Measurements from ENCODE around the gene CSPG4. TPM values are rescaled to one million over a fixed set of nuclear protein-coding genes. Genes with fewer than 3 reads are reported as not detected.

CSPG4 gene
- total and polyA plus RNA-seq, 9 of the 15 experiments (the other 6 are each of a cell fraction or from before 2014, with no cell fraction given), result under 0.01 to 0.07 (median 0.04) TPM; not detected in 5

DNA sequence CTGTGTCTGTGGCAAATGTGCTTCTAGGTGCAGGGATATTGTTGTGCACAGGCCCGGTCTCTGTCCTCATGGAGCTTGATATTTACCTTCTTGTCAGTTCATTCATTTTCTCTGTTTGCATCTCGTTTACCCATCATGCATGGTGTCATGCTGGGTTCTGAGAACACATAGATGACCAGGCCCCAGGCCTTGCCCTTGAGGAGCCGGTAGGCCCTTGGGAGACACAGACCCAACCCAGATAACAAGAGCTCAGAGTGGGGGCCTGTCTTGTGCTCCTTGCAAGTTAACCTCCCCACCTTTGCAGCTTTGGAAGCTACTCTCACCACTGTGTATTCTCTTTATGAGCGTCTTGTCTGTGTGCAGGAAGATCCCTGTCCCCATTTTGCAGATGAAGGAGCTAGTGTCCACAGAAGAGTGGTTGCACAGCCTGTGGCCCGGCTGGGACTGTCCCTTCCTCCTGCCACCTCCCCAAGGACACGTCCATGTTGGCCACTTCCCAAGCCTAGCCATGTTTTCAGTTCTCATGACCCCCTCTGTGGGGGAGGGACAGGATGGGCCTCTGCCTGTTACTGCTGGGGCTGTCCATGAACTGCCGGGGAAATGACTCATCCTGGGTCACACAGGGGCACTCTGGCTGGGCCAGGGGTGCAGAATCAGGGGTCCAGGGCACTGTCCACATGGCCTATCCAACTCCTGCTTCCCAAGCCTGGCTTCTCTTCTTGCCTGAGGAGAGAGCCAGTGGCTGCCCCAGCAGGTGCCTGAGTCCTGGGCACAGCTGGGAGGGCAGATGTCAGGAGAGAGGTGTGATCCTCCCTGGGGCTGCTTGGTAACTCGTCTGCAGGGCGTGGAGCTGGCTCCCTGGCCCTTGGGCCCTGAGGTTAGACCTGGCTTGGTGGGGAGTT lies 61.5 kb downstream of the CSPG4 start (continued):
- TF ChIP-seq, protein P1, sequence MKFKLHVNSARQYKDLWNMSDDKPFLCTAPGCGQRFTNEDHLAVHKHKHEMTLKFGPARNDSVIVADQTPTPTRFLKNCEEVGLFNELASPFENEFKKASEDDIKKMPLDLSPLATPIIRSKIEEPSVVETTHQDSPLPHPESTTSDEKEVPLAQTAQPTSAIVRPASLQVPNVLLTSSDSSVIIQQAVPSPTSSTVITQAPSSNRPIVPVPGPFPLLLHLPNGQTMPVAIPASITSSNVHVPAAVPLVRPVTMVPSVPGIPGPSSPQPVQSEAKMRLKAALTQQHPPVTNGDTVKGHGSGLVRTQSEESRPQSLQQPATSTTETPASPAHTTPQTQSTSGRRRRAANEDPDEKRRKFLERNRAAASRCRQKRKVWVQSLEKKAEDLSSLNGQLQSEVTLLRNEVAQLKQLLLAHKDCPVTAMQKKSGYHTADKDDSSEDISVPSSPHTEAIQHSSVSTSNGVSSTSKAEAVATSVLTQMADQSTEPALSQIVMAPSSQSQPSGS (CRISPR knock-in tag; IDR thresholded peaks at IDR 0.05), result no peak
- 0 out of 2 replicates have a peak, but pooled peaks have one; percentile 5 for TF ChIP-seq TEAD4 (IDR thresholded peaks at IDR 0.05; ENCODE audit: low read length)
- no peak for TF ChIP-seq TEAD4 (CRISPR knock-in tag; IDR thresholded peaks at IDR 0.05; ENCODE audit: borderline replicate concordance)
- no peak for TF ChIP-seq TBP (optimal IDR thresholded peaks at IDR 0.05; ENCODE audit: low read depth, low read length)
- TF ChIP-seq CHD2 (IDR thresholded peaks at IDR 0.05; ENCODE audit: low read depth, low read length), result 0 out of 2 replicates have a peak, but pooled peaks have one; percentile 16
- TF ChIP-seq TCFL5 (CRISPR knock-in tag; conservative IDR thresholded peaks at IDR 0.05), result no peak
- TF ChIP-seq, protein P2, sequence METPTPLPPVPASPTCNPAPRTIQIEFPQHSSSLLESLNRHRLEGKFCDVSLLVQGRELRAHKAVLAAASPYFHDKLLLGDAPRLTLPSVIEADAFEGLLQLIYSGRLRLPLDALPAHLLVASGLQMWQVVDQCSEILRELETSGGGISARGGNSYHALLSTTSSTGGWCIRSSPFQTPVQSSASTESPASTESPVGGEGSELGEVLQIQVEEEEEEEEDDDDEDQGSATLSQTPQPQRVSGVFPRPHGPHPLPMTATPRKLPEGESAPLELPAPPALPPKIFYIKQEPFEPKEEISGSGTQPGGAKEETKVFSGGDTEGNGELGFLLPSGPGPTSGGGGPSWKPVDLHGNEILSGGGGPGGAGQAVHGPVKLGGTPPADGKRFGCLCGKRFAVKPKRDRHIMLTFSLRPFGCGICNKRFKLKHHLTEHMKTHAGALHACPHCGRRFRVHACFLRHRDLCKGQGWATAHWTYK (CRISPR knock-in tag; IDR thresholded peaks at IDR 0.05), result peak; percentile 77; the same call in 1 of the 2 replicates
- TF ChIP-seq, protein P3, sequence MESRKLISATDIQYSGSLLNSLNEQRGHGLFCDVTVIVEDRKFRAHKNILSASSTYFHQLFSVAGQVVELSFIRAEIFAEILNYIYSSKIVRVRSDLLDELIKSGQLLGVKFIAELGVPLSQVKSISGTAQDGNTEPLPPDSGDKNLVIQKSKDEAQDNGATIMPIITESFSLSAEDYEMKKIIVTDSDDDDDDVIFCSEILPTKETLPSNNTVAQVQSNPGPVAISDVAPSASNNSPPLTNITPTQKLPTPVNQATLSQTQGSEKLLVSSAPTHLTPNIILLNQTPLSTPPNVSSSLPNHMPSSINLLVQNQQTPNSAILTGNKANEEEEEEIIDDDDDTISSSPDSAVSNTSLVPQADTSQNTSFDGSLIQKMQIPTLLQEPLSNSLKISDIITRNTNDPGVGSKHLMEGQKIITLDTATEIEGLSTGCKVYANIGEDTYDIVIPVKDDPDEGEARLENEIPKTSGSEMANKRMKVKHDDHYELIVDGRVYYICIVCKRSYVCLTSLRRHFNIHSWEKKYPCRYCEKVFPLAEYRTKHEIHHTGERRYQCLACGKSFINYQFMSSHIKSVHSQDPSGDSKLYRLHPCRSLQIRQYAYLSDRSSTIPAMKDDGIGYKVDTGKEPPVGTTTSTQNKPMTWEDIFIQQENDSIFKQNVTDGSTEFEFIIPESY (CRISPR knock-in tag; IDR thresholded peaks at IDR 0.05), result 0 out of 2 replicates have a peak, but pooled peaks have one; percentile 18
- no peak for TF ChIP-seq HMGN3 (IDR thresholded peaks at IDR 0.05; ENCODE audit: borderline replicate concordance, extremely low read depth, insufficient read length, low read depth, low read length)
- TF ChIP-seq, protein P4, sequence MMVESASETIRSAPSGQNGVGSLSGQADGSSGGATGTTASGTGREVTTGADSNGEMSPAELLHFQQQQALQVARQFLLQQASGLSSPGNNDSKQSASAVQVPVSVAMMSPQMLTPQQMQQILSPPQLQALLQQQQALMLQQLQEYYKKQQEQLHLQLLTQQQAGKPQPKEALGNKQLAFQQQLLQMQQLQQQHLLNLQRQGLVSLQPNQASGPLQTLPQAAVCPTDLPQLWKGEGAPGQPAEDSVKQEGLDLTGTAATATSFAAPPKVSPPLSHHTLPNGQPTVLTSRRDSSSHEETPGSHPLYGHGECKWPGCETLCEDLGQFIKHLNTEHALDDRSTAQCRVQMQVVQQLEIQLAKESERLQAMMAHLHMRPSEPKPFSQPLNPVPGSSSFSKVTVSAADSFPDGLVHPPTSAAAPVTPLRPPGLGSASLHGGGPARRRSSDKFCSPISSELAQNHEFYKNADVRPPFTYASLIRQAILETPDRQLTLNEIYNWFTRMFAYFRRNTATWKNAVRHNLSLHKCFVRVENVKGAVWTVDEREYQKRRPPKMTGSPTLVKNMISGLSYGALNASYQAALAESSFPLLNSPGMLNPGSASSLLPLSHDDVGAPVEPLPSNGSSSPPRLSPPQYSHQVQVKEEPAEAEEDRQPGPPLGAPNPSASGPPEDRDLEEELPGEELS (CRISPR knock-in tag; IDR thresholded peaks at IDR 0.05; ENCODE audit: borderline replicate concordance), result 0 out of 2 replicates have a peak, but pooled peaks have one; percentile 43
- no peak for TF ChIP-seq ZKSCAN3 (CRISPR knock-in tag; IDR thresholded peaks at IDR 0.05)
- TF ChIP-seq, protein P5, sequence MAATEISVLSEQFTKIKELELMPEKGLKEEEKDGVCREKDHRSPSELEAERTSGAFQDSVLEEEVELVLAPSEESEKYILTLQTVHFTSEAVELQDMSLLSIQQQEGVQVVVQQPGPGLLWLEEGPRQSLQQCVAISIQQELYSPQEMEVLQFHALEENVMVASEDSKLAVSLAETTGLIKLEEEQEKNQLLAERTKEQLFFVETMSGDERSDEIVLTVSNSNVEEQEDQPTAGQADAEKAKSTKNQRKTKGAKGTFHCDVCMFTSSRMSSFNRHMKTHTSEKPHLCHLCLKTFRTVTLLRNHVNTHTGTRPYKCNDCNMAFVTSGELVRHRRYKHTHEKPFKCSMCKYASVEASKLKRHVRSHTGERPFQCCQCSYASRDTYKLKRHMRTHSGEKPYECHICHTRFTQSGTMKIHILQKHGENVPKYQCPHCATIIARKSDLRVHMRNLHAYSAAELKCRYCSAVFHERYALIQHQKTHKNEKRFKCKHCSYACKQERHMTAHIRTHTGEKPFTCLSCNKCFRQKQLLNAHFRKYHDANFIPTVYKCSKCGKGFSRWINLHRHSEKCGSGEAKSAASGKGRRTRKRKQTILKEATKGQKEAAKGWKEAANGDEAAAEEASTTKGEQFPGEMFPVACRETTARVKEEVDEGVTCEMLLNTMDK (IDR thresholded peaks at IDR 0.05; ENCODE audit: borderline replicate concordance, insufficient read depth, low read depth, low read length, poor library complexity, severe bottlenecking), result no peak
- peak; percentile 88 for TF ChIP-seq NFIC (IDR thresholded peaks at IDR 0.05)
- peak; percentile 80; the same call in 1 of the 2 replicates for TF ChIP-seq RNF2 (IDR thresholded peaks at IDR 0.05)
- TF ChIP-seq SAFB (IDR thresholded peaks at IDR 0.05; ENCODE audit: borderline replicate concordance, low read depth, low read length), result no peak
- no peak for TF ChIP-seq GTF2E2 (tag; IDR thresholded peaks at IDR 0.05)
- TF ChIP-seq POLR2B (IDR thresholded peaks at IDR 0.05; ENCODE audit: low read depth, partially characterized antibody), result no peak
- no peak for TF ChIP-seq HOXB6 (CRISPR knock-in tag; IDR thresholded peaks at IDR 0.05; ENCODE audit: borderline replicate concordance)
